GM12878 (cell line): Measurements from ENCODE around the gene PRRG3. TPM values are rescaled to one million over a fixed set of nuclear protein-coding genes. Genes with fewer than 3 reads are reported as not detected.

ENCODE experiments used
- ATAC-seq: fragments of 200-7000 bp; cut with Tn5 transposase; 3 replicates; pipeline ENCODE4 v1.9.1; 2020; ENCODE audit warnings: mild to moderate bottlenecking, moderate library complexity
- BruUV-seq: library from RNA; stranded (reverse); fragments of 400-500 nt; replicated peaks from 2 replicates; lab custom pipeline; 2021; lab: Mats Ljungman, UMichigan
- CTCF ChIA-PET: fragments of 300-600 bp; sonication (Branson Sonifier 250); formaldehyde crosslinking; extraction: SDS; loops from one replicate; lab custom pipeline; 2021; ENCODE audit warnings: inconsistent platforms; lab: Yijun Ruan, JAX
- POLR2A ChIA-PET: fragments of 350-600 bp; formaldehyde crosslinking; extraction: SDS; loops from one replicate; lab custom pipeline; 2021; ENCODE audit warnings: inconsistent platforms; lab: Charles Lee
- RAD21 ChIA-PET: fragments of 300-600 bp; sonication (Branson Sonifier 250); formaldehyde crosslinking; loops from one replicate; lab custom pipeline; 2023; ENCODE audit warnings: antibody characterized with exemption; ENCODE audit not compliant: unreplicated experiment; lab: Charles Lee
- SMC1A ChIA-PET: fragments of 300-600 bp; sonication (Branson Sonifier 250); formaldehyde crosslinking; loops from one replicate; lab custom pipeline; 2023; ENCODE audit not compliant: unreplicated experiment, uncharacterized antibody; lab: Charles Lee
- DNase-seq: peaks from one replicate; pipeline ENCODE4 v3.0.0-alpha.2; 2011; ENCODE audit warnings: low read depth, low spot score
- FAIRE-seq: peaks from 3 replicates; lab custom pipeline; 2011; peaks lifted over from hg19 to GRCh38; lab: Jason Lieb, UNC
- H2AFZ ChIP-seq: 2 replicates; pipeline ENCODE4 v1.6.0; 2011; ENCODE audit warnings: low read depth, low read length, control low read depth; ENCODE audit not compliant: control insufficient read depth
- H3K27ac ChIP-seq: 2 replicates; pipeline ENCODE4 v1.5.1; 2011; ENCODE audit warnings: control low read depth; ENCODE audit not compliant: control insufficient read depth, insufficient read depth
- H3K27me3 ChIP-seq, 2 experiments: replicated peaks in 1 of 2; 2 replicates each; pipeline versions ENCODE4 v1.6.0 to v1.6.1; 2011; ENCODE audit warnings: low read length in 1 of 2; ENCODE audit not compliant: control insufficient read depth in 2 of 2, insufficient read depth in 2 of 2
- H3K36me3 ChIP-seq, 2 experiments: 2 replicates each; pipeline ENCODE4 v1.5.1; 2011; ENCODE audit warnings: low read length in 1 of 2; ENCODE audit not compliant: control insufficient read depth in 2 of 2, insufficient read depth in 2 of 2
- H3K4me1 ChIP-seq: 2 replicates; pipeline ENCODE4 v1.6.1; 2011; ENCODE audit warnings: mild to moderate bottlenecking, low read length, moderate library complexity, mixed read lengths; ENCODE audit not compliant: control insufficient read depth, insufficient read depth
- H3K4me2 ChIP-seq: 2 replicates; pipeline ENCODE4 v1.6.0; 2011; ENCODE audit warnings: control low read depth; ENCODE audit not compliant: control insufficient read depth, insufficient read depth
- H3K4me3 ChIP-seq: fragments of 200-600 bp; sonication (generic); 2 replicates; pipeline ENCODE4 v1.5.1; 2016
- H3K79me2 ChIP-seq: 2 replicates; pipeline ENCODE4 v1.6.0; 2011; ENCODE audit warnings: low read length; ENCODE audit not compliant: control insufficient read depth, insufficient read depth
- H3K9ac ChIP-seq: 2 replicates; pipeline ENCODE4 v1.8.0; 2011; ENCODE audit warnings: low read length, control low read depth, mixed read lengths; ENCODE audit not compliant: control insufficient read depth, insufficient read depth
- H3K9me3 ChIP-seq: replicated peaks from 3 replicates; pipeline ENCODE4 v1.5.1; 2011; ENCODE audit warnings: mild to moderate bottlenecking, low read length; ENCODE audit not compliant: control insufficient read depth, insufficient read depth
- H4K20me1 ChIP-seq: 2 replicates; pipeline ENCODE4 v1.6.0; 2011; ENCODE audit not compliant: control insufficient read depth, insufficient read depth
- BCL11A ChIP-seq: IDR thresholded peaks from 2 replicates; pipeline ENCODE4 v1.6.1; 2011; ENCODE audit warnings: low read depth, low read length
- CHD1 ChIP-seq: IDR thresholded peaks from 2 replicates; pipeline ENCODE4 v1.6.1; 2012; ENCODE audit warnings: low read depth, low read length, improper control_type of control experiment
- ESRRA ChIP-seq: IDR thresholded peaks from 2 replicates; pipeline ENCODE4 v1.6.1; 2012; ENCODE audit warnings: mild to moderate bottlenecking, low read length, improper control_type of control experiment
- GABPA ChIP-seq: IDR thresholded peaks from 2 replicates; pipeline ENCODE4 v1.6.1; 2014; ENCODE audit warnings: antibody characterized with exemption, low read depth, mild to moderate bottlenecking, inconsistent platforms
- GATAD2B ChIP-seq: fragments of 450-650 bp; conservative IDR thresholded peaks from 2 replicates; pipeline ENCODE4 v1.6.1; 2017; ENCODE audit warnings: low read depth, mild to moderate bottlenecking, moderate library complexity
- HDAC6 ChIP-seq: fragments of 200-600 bp; sonication (generic); IDR thresholded peaks from one replicate; pipeline ENCODE4 v1.8.0; 2017; ENCODE audit warnings: antibody characterized with exemption; ENCODE audit not compliant: unreplicated experiment
- KLF5 ChIP-seq: fragments of 450-650 bp; IDR thresholded peaks from 2 replicates; pipeline ENCODE4 v1.6.1; 2014; ENCODE audit warnings: mild to moderate bottlenecking; ENCODE audit not compliant: partially characterized antibody
- MYB ChIP-seq: fragments of 150-350 bp; IDR thresholded peaks from 2 replicates; pipeline ENCODE4 v1.6.1; 2014; ENCODE audit warnings: mild to moderate bottlenecking, low read depth, low read length, borderline replicate concordance
- NR2C1 ChIP-seq: fragments of 450-650 bp; IDR thresholded peaks from 2 replicates; pipeline ENCODE4 v1.6.1; 2017; ENCODE audit warnings: antibody characterized with exemption, mild to moderate bottlenecking, moderate library complexity
- PKNOX1 ChIP-seq: fragments of 450-650 bp; IDR thresholded peaks from 2 replicates; pipeline ENCODE4 v1.6.1; 2016; ENCODE audit warnings: mild to moderate bottlenecking
- RBBP5 ChIP-seq: fragments of 200-600 bp; sonication (generic); conservative IDR thresholded peaks from 2 replicates; pipeline ENCODE4 v1.6.1; 2016
- SKIL ChIP-seq: fragments of 450-650 bp; IDR thresholded peaks from 2 replicates; pipeline ENCODE4 v1.6.1; 2017; ENCODE audit warnings: mild to moderate bottlenecking, low read depth, inconsistent platforms; ENCODE audit not compliant: poor library complexity, severe bottlenecking
- SREBF2 ChIP-seq: IDR thresholded peaks from 2 replicates; pipeline ENCODE4 v1.6.1; 2012; ENCODE audit warnings: mild to moderate bottlenecking, low read length
- TCF12 ChIP-seq: IDR thresholded peaks from 2 replicates; pipeline ENCODE4 v1.6.1; 2011; ENCODE audit warnings: low read depth, mild to moderate bottlenecking, low read length
- ZBTB11 ChIP-seq: fragments of 450-650 bp; formaldehyde crosslinking; IDR thresholded peaks from 2 replicates; pipeline ENCODE4 v1.5.0; 2022; ENCODE audit warnings: mild to moderate bottlenecking, missing genetic modification characterization
- WGBS: methylation state at CpG from one replicate; pipeline ENCODE4 v1.1.6; 2016; ENCODE audit warnings: low lambda C conversion rate; ENCODE audit not compliant: insufficient replicate concordance, insufficient coverage; ENCODE audit errors: missing lambda C conversion rate; 5-methylcytosine and 5-hydroxymethylcytosine counted together
- in situ Hi-C: fragments of 300-500 bp; cut with MboI; formaldehyde crosslinking; loops from 9 replicates; pipeline ENCODE4 v1.14.3; 2018; ENCODE audit warnings: mixed read lengths
- intact Hi-C: fragments of 100-400 bp; cut with micrococcal nuclease; formaldehyde crosslinking; loops from one replicate; pipeline ENCODE4 v1.14.2; 2022; ENCODE audit not compliant: unreplicated experiment
- polyA plus RNA-seq, 11 experiments: library from polyadenylated mRNA; depleted of rRNA in 4 of 11; unstranded in 6 of 11; stranded (reverse) in 5 of 11; fragments of >200 nt; fragmentation: Nextera tagmentation in 4 of 11; fragmentation: Illumina TruSeq in 1 of 11; extraction: Ambion mirVana in 4 of 11; extraction: Trizol in 1 of 11; gene quantifications; 1 replicate in 1 of 11; 2 replicates in 10 of 11; pipeline versions ENCODE4 v1.2.1 to v1.2.3, GENCODE V29; 2011 to 2016; ENCODE audit warnings: inconsistent platforms in 2 of 11, missing spikeins in 2 of 11, low read depth in 1 of 11
- total RNA-seq, 4 experiments: library from RNA; depleted of rRNA in 3 of 4; stranded (reverse); fragments of >200 nt in 3 of 4; fragmentation: Illumina TruSeq in 1 of 4; extraction: Trizol in 1 of 4; gene quantifications; 2 replicates each; pipeline versions ENCODE4 v1.2.1 to v1.2.3, GENCODE V29; 2013 to 2021

The PRRG3 gene
- total and polyA plus RNA-seq, 10 of the 15 experiments (the other 5 are each of a cell fraction or from before 2014, with no cell fraction given) = under 0.01 TPM; not detected in 9

GRCh38 chrX:151754047-151754429, 58.8 kb downstream of the PRRG3 start (continued):
- TF ChIP-seq SREBF2 = no peak
- no peak for TF ChIP-seq GABPA
- no peak for TF ChIP-seq CHD1
- no peak for TF ChIP-seq BCL11A

GRCh38 chrX:151754641-151755215, 59.5 kb downstream of the PRRG3 start:
- no peaks in the 10 kb centered on the region for H3K36me3 ChIP-seq
- H3K4me2 ChIP-seq = no peak overlapping the region
- H3K4me3 ChIP-seq = no peak overlapping the region
- CTCF ChIA-PET = interaction anchor here (0.9 to 5.6 kb wide), 2 partner anchors 876 to 881 kb away, joined by 3 to 55 read pairs; no protein-coding TSS in a partner anchor
- SMC1A ChIA-PET = interaction anchor here (0.8 kb wide), 1 partner anchor 10 kb away, joined by 3 read pairs; no protein-coding TSS in a partner anchor
- H4K20me1 ChIP-seq = no peaks in the 10 kb centered on the region
- H3K9me3 ChIP-seq = no peaks in the 10 kb centered on the region
- H3K4me1 ChIP-seq = no peaks in the 10 kb centered on the region
- H2AFZ ChIP-seq = no peak overlapping the region
- in situ Hi-C loops (loop anchor here (5.0 to 10.0 kb wide), 3 partner anchors 888 to 1170 kb away; no protein-coding TSS in a partner anchor), intact Hi-C loops (loop anchor here (10.0 kb wide), 1 partner anchor 1170 kb away; no protein-coding TSS in a partner anchor)
- BruUV-seq = no TSS peak
- TF ChIP-seq NR2C1 (no peak), ZBTB11 (CRISPR knock-in tag) (no peak), GATAD2B (no peak), MYB (no peak), SKIL (no peak), HDAC6 (no peak), RBBP5 (no peak), ESRRA (no peak), PKNOX1 (no peak), KLF5 (no peak), TCF12 (no peak)
- ATAC-seq (no peak), FAIRE-seq (no peak), DNase-seq (no peak)
- H3K79me2 ChIP-seq = no peaks in the 10 kb centered on the region
- 38% methylated on average over 11 of the region's 11 CpGs for WGBS
- RAD21 ChIA-PET = no interaction called here
- H3K9ac ChIP-seq = no peak overlapping the region
- POLR2A ChIA-PET = no interaction called here
- H3K27me3 ChIP-seq = no peaks in the 10 kb centered on the region; a peak in 1 of 4 replicates
- no peak overlapping the region for H3K27ac ChIP-seq
